GM12874 (cell line): Measurements from ENCODE around the gene CD101.

ENCODE experiments used
- TF ChIP-seq, protein P1 (sequence below): IDR thresholded peaks from 2 replicates; pipeline ENCODE4 v1.5.1; 2011; ENCODE audit warnings: low read depth, mild to moderate bottlenecking, control low read depth, low read length, moderate library complexity; ENCODE audit not compliant: insufficient read depth

The CD101 gene

DNA sequence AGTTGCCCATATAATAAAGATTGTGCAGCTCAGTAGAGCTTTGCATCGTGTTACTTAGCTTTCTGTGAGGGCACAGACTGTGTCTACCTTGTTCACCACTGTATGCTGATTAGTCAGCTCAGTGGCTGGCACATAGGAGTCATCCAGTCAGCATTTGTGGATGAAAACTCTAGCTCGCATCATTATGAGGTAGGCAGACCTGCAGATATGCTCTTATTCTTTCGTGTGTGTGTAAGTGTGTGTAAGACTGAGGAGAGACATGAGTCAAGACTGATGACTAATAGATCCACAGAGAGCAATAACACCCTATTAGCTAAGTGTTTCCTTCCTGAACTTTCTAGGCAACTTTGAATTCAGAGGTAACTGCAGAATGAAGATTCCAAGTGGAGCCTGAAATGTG is 75.7 kb downstream of the CD101 start:
- TF ChIP-seq, protein P1, sequence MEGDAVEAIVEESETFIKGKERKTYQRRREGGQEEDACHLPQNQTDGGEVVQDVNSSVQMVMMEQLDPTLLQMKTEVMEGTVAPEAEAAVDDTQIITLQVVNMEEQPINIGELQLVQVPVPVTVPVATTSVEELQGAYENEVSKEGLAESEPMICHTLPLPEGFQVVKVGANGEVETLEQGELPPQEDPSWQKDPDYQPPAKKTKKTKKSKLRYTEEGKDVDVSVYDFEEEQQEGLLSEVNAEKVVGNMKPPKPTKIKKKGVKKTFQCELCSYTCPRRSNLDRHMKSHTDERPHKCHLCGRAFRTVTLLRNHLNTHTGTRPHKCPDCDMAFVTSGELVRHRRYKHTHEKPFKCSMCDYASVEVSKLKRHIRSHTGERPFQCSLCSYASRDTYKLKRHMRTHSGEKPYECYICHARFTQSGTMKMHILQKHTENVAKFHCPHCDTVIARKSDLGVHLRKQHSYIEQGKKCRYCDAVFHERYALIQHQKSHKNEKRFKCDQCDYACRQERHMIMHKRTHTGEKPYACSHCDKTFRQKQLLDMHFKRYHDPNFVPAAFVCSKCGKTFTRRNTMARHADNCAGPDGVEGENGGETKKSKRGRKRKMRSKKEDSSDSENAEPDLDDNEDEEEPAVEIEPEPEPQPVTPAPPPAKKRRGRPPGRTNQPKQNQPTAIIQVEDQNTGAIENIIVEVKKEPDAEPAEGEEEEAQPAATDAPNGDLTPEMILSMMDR, result no peak

DNA sequence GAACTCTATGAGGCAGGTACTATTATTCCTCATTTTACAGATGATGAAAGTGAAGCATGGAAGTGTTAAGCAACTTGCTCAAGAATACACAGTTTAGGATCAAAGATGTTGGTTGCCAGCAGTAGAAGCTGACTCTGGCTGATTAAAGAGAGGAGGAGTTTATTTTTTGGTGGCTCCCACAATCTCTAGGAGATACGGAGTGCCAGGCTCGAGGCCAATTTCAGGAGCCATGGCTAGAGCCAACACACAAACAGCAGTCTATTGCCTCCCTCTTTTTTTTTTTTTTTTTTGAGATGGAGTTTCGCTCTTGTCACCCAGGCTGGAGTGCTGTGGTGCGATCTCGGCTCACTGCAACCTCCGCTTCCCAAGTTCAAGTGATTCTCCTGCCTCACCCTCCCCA is 78.2 kb downstream of the CD101 start:
- TF ChIP-seq, protein P1, result no peak

DNA sequence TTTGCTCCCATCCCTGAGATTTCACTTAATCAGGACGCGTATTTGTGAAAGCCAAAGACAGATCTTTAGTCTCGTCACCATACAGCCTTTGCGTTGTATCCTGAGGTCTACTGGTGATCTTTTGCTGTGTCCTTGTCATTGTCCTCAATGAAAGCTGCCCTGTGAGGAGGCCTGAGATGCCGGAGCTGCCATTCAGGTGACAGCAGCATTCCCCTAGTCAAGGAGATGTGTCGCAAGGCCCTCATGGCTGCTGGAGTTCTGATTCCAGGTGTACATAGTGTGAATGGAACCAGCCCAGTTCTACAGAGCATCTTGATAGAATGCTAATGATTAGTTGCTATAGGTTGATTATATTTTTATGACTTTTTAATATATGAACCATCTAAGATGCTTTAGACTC is 82.7 kb downstream of the CD101 start:
- TF ChIP-seq, protein P1, result no peak
